OCI-LY7 (cell line): ENCODE measurements around the gene HDAC4.

Experiments used
- EZH2phosphoT487 ChIP-seq: fragments of 200-600 bp; sonication (generic); IDR thresholded peaks from 2 replicates; pipeline ENCODE4 v1.6.1; 2018; ENCODE audit warnings: low read depth, borderline replicate concordance, mild to moderate bottlenecking, mixed run types, antibody characterized with exemption, low read length, moderate library complexity, mixed read lengths
- TF ChIP-seq, protein P1 (sequence below): fragments of 200-600 bp; sonication (generic); conservative IDR thresholded peaks from 2 replicates; pipeline ENCODE4 v1.5.1; 2014; ENCODE audit warnings: mild to moderate bottlenecking, antibody characterized with exemption, low read length, moderate library complexity, mixed read lengths

DNA sequence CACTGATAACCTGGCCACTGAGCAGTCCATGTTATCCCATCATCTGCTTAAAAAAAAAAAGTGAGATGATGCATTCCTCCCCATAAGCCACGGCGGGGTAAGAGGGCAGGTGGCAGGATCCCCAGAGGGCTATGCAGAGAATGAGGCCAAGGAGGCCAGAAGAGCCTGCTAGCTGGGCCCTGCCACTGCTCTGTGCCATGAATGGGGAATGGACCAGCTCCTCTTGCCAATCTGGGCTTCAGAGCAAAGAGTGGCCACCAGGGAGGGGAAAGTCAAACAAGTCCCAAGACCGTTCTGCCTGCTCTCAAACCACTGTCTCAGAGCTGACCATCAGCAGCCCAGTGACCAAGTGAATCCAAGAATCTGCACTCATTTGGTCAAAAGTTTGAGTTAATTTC is 350.6 kb downstream of the HDAC4 start:
- TF ChIP-seq, protein P1, sequence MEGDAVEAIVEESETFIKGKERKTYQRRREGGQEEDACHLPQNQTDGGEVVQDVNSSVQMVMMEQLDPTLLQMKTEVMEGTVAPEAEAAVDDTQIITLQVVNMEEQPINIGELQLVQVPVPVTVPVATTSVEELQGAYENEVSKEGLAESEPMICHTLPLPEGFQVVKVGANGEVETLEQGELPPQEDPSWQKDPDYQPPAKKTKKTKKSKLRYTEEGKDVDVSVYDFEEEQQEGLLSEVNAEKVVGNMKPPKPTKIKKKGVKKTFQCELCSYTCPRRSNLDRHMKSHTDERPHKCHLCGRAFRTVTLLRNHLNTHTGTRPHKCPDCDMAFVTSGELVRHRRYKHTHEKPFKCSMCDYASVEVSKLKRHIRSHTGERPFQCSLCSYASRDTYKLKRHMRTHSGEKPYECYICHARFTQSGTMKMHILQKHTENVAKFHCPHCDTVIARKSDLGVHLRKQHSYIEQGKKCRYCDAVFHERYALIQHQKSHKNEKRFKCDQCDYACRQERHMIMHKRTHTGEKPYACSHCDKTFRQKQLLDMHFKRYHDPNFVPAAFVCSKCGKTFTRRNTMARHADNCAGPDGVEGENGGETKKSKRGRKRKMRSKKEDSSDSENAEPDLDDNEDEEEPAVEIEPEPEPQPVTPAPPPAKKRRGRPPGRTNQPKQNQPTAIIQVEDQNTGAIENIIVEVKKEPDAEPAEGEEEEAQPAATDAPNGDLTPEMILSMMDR, result no peak
- no peak for TF ChIP-seq EZH2phosphoT487
